Activated T-cell treated with anti-CD3 and anti-CD28 coated beads for 1 hour (primary cell): ENCODE results near the gene IRF4.
"Not testable (repeated sequence)": the region's sequence is repeated elsewhere in the genome, so short reads cannot be mapped to it uniquely, and the experiment has no call there.

Experiments
- DNase-seq: peaks from one replicate; pipeline ENCODE4 v3.0.0-alpha.2; 2020; ENCODE audit warnings: low read depth

The IRF4 gene

DNA sequence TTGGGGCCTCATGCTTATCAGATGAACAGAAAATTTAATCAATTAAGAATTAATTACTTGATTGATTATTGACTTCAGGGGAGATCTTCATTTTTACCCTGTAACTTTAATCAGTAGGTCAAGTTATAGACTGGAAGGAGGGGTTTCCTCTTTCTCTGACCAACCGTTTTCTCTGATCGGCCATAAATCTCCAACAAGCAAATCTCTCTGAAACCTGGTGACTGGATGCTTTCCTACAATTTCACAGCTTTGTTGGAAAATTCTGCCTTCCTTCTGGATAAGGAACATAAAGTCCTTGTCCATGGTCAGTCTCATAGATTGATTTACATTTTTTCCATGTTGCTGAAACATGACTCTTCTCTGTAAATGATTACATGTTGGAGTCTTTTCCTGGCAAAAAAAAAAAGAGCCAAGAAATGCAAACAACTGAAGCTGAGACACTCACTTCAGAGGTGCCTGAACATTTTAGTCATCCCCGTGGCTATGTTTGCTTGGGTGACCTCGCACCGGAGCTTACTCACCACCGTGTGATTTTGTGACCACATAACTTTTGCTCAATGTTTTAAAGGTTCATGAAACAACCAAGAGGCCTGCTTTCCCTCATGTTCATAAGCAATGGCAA, 31.0 kb downstream of the IRF4 start:
- no peak for DNase-seq

GRCh38 chr6:423055-423798, 31.7 kb downstream of the IRF4 start:
- no peak for DNase-seq

GRCh38 chr6:423799-424345, 32.3 kb downstream of the IRF4 start:
- DNase-seq, result no peak

GRCh38 chr6:424741-425417, 33.3 kb downstream of the IRF4 start:
- DNase-seq, result no peak

DNA sequence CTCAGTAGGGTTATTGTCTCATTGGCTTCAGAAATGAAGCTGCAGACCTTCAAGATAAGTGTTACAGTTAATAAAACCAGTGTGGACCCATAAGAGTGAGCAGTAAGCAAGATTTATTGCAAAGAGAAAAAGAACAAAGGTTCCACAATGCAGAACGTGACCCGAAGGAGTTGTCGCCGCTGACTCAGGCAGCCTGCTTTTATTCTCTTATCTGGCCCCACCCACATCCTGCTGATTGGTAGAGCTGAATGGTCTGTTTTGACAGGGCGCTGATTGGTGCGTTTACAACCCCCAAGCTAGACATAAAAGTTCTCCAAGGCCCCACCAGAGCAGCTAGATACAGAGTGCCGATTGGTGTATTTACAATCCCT, 33.9 kb downstream of the IRF4 start:
- DNase-seq, result not testable (repeated sequence)

- DNase-seq, result not testable (repeated sequence)
Measured at GRCh38 chr6:426198-426738, 34.7 kb downstream of the IRF4 start.

DNA sequence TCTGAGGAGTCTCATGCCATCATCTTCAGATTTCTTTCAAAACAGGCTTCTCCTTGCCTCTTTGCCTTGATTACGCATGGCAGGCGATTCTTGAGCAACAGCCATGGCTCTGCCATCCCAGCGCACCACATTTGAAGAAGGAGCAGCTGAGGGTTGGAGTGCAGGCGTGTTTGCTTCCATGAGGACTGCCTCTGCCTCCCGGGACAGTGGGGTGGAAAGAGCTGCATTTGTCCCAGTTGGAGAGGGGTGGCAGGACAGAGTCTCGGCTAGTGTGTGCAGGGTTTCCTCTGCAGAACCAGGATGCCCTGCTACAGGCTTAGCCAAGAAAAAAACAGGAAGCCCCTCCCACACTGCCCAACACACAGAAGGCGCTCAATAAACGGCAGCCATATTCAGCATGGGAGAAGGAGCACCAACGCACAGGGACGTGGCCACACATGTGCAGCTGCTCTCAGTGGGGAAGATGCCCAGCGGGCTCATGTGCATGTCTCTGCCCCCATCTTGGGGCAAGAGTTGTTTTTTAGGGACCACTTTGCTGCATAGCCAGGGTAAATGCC, 36.6 kb downstream of the IRF4 start:
- no peak for DNase-seq

DNA sequence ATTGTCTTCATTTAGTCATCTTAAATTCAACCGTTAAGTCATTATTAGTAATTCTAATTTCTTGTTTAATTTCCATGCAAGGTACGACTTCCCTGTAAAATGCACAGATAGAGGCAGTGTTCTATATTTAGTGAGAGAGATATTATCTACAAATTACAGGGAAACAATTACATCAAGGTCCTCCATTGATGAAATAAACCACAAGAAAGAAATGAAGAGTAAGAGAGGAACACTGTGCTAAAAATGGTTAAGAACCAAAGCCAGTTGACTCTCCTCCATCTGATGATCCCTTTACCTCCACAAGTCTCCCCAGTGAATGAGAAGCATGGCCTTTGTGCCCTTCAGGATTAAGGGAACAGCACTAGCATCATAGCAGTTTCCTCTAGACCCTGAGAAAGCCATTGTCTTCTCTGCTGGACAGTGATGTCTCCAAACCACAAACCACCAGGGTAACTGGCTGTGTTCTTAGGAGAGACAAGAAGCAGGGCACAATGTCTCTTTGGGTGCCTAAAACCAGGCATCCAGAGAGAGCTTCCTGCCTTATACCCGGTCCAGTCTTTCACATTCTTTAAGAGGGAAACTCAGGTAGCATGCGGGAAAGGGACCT, 38.1 kb downstream of the IRF4 start:
- no peak for DNase-seq

DNA sequence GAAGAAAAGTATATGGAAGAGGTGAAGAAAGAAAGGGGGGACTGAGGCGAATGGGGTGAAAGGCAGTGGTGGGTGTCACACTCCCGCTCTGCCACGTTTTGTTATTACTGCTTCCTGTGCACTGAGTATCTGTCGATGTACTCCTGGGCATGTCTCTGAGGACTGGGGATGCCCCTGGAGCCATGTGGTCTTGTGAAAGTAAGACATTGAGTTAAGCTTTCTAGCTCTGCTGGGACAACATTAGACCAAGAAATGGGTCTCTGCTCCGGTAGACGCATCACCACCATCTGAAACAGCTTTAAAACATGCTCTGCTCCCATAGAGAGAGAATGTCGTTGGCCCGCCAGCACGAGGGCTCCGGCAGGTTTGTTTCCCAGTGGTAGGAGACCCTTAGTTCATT, 40.0 kb downstream of the IRF4 start:
- no peak for DNase-seq

- DNase-seq, result no peak
Measured at GRCh38 chr6:431986-432385, 40.4 kb downstream of the IRF4 start.

- DNase-seq, result no peak
Measured at GRCh38 chr6:434051-434705, 42.6 kb downstream of the IRF4 start.

- no peak for DNase-seq
Measured at GRCh38 chr6:435441-436307, 44.1 kb downstream of the IRF4 start.

DNA sequence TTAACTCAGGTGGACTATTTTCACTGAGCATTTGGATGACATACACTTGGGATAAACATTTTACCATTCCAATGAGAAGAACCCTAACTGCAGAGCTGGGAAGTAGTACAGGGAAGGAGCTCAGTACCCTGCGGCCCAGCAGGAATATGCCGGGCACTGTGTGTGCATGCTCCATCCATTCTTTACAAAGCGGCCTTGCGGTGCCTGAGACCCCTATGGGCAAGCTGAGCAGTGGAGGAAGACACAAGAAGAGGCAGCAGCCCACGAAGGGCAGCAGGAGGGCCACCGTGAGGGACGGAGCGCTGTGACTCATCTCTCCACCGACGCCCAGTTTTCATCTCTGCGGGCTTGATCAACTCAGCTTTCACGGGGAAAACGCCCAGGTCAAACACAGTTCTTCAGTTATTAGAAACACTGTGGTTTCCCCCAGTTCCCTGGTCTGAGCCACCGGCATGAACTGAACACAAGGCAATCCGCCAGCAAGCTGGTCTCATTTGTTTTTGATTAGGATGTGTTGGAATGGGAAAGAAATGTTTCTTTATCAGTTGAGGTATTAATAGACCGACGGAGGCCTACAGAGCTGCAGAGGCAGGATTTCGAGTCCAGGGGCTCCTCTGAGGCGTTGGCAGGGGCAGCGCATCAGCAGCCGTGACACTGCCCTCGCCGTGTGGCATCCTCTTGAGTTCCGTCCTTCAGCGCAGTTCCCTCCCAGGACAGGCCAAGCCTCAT, 44.9 kb downstream of the IRF4 start:
- no peak for DNase-seq

DNA sequence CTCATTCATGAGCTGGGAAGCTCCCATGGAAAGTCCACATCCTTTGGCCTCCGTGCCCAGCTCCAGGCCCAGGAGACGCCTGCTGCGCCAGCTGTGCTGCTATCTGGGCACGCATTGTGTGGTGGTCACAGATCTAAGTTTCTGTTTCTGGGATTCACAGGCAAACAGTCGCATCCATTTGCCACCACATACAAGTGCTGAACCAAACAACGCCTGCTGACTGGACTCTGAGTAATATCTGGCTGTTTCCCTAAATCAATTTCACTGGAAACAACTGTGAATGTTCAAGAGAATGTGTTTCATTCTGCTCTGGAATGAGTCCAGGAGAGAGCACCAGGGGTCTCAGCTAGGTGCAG, 45.5 kb downstream of the IRF4 start:
- DNase-seq, result no peak

DNA sequence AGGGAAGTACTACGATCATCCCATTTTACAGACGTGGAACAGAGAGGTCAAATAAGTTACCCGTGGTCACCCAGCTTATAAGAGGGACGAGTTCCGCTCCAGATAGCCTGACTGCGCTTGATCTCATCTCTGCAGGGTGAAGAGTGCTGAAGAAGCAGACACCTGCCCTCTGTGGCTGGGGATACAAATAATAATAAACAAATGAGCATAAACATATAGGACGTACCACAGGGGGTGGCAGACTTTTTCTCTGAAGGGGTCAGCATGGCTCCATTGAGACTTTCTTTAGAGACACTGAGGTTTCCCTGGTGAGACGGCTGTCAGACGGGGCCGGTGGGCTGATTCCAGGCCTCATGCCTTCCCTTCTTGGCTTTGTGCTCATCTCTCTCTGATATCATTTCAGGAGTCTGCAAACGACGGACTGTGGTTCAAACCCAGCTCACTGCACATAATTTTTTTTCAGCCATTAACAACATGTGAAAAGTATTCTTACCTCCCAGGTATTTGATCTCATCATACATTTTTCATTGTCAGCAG, 47.1 kb downstream of the IRF4 start:
- no peak for DNase-seq

GRCh38 chr6:439641-440167, 48.2 kb downstream of the IRF4 start:
- no peak for DNase-seq

GRCh38 chr6:441126-441920, 49.8 kb downstream of the IRF4 start:
- DNase-seq, result no peak

DNA sequence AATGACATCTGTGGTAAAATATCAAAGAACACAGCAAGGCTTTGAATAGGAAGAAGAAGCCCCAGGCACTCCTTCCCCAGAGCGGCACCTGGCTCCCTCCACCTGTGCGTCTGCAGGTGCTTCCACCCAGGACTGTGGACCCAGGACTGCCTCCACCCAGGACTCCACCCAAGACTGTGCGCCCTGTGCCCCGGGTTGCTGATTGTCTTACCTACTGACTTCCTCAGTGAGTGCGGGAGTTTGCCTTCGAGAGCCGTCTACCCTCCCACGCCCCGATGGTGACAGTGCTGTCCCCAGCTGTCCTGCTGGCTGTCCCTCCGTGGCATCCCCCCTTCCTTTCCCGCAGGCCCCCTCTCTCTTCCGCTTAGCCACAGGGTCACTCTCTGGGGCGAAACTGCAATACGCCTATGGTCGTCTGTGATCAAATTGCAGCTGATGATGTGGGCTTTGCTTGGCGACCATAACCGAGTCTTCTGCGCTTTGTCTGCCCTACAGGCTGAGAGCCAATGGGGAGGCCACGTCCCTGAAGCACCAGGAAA, 52.1 kb downstream of the IRF4 start:
- no peak for DNase-seq
